NCI-H446 treated with DMSO at 0.1 percent for 48 hours (cell line): Measurements from ENCODE around the gene RBM6.

Experiments
- DNase-seq: peaks from one replicate; lab custom pipeline; 2025; lab: John Stamatoyannopoulos, UW

Gene RBM6

DNA sequence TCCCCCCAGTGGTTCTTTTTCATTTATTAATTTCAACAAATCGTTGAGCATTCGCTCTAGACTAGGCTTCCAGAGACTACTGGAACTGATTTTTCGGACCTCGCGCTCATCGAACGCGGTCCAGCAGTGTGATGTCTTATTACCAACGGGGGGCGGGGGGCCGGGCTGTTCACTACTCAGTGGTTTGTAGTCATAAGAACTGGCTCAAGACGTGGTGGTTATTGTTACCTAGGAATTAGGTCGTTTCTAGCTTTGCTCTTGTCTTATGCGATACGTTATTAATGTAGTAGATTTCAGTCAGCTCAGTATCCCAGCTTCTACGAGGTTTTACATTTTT lies 149.6 kb downstream of the RBM6 start:
- DNase-seq, result no peak

DNA sequence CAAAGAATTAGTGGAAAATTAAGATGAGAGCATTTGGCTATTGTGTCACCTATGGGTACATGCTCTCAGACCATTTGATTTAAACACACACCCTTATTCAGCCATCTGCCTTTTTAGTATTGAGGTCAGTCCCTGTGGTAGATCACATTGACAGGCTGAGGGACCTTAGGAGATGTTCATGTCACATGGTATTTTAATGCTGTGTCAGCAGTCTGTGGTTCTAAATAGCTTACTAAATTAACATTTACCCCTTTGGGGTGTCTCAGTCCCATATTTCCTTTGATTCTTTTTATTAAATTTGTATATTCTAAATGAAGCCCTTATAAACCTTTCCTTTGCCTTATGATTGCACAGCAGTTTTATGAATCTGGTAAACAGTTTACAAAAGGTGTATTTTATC lies 151.0 kb downstream of the RBM6 start:
- DNase-seq, result no peak

DNA sequence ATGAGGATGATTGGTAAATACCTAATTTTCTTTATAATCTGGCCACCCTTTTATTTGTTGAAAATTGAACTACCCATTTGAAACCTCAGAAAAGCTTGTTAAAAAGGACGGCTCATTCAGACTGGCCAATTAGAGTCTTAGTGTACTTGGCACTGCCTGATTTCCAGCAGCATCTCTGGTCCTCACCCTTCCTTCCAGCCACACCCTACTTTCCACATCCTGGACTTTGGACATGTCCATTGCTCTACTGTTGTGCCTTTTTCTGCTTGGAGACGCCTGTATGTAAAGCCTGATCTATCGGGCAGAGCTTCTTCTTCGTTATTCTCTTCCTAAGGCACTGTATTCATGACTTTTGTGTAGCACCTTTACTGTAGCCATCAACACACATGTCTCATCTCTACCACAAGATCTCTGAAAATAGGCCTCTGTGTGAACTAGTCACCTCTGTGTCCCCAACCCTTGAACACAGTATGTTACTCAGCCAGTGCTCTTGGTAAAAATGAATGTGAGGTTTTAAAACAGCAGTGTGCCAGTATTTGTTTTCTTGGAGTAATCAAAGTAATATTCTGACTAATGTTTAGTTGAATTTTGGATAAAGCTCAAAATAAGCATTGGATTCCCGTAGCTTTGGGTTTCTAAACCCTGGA lies 155.5 kb downstream of the RBM6 start:
- DNase-seq, result no peak

DNA sequence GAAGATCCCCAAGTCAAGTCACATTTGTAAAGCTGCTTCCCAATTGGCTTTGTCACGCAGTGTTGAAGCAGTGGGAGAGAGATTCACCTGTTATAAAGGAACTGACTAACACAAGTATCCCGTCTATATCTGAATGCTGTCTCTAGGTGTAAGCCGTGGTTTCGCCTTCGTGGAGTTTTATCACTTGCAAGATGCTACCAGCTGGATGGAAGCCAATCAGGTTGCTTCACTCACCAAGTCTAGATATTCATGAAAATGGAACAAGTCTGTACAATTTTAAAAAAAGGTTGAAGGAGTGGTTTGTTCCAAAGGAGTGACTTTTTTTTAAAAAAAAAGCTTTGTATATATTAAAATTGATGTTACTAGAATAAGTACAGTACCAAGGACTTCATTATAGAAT lies 160.4 kb downstream of the RBM6 start:
- DNase-seq, result no peak

DNA sequence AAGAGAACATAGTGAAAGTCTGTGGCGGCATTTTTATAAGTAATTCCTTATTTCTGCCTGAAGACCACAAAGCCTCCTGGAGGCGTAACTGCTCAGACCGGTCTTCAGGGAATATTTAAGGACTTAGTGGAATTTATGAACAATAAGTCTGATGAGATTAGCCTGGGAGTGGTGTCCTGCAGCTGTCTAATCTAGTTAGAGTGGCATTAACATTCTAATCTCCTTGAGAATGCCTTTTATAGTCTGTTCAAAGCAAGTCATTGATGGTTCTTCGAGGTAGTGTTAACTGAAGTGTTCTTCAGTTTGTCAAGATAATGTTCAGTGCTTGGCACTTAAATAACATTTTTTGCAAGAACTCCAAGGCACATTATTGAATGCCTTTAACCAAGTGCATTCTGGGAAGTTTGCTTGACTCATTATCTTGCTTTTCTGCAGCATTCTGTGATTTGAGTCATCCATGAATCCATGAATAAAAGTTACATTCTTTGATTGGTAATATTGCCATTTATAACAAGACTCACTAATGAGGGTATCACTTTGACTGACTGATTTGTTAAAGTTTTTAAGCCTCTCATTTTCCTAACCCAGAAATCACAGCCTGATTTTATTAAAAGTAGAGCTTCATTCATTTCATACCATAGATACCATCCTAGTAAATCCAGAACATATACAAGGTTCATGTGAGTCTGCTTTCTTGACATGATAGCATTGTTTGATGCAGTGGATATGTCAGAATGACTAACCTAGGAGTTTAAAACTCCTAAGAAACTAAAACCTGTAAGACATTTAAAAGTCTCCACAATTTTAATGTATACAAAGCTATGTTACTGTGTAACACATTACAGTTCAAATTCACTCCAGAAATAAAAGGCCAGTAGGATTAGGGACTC lies 161.3 kb downstream of the RBM6 start:
- DNase-seq, result no peak

DNA sequence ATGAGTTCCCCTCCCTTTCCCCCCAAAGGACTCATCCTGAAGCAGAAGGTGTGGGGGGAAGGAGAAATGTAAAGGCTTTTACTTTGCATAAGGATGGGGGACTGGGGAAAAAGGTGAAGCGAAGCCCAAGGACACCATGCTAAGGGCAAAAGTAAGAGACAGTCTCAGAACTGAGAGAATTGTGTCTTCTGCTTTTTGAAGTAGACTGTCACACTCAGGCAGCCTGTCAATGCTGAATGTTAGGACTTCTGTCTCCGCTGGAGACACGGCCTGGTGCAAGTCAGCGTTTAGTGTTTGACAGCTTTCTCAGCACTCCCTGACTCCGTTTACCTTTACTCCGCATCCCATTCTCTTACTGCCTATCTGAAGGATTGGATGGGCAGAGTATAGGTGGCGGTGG lies 162.6 kb downstream of the RBM6 start:
- no peak for DNase-seq

DNA sequence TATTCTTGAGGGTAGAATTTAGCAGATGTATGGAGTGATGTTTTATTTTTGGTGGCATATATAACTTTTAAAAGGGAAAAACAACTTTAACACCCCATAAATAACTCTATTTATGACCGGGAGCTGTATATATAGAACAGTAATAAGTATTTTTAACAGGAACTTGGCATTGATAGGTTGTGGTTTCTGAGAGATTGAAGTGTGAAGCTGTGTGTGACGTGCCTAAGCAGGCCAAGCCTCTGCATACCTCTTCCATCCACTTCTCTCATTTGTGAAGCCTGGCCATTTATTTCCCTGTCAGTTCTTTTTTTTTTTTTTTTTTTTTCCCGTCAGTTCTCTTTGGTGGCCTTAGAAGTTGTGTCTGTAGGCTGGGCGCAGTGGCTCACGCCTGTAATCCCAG lies 171.8 kb downstream of the RBM6 start:
- DNase-seq, result no peak

DNA sequence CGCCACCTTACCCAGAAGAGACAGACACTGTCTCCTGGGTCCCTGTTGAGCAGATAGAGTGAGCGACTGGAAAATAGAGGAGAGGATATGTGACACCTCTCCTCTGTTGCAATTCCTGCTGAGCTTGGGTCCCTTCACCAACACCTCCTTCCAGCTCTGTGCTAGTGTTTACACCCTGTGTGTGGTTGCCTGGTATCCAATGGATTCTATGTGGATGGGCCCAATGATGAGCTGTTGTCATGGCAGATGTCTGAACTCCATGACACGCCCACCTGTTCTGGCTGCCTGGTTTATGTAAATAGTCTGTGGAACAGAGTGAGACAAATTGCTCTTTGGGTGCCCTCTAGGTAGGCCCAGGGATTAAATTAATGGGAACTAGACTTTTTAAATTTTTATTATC lies 172.5 kb downstream of the RBM6 start:
- no peak for DNase-seq

DNA sequence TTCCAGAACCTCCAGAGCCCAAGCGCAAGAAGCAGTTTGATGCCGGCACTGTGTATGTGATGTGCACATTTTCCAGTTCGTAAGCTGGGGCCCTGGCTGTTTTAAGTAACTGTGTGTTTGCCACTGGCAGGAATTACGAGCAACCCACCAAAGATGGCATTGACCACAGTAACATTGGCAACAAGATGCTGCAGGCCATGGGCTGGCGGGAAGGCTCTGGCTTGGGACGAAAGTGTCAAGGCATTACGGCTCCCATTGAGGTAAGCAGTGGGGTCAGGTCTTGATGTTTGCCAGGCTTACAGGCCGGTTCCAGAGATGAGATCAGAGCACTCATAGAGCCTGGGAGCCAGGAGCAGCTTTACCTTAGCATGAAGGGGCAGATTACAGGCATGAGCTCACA lies 177.2 kb downstream of the RBM6 start:
- no peak for DNase-seq

DNA sequence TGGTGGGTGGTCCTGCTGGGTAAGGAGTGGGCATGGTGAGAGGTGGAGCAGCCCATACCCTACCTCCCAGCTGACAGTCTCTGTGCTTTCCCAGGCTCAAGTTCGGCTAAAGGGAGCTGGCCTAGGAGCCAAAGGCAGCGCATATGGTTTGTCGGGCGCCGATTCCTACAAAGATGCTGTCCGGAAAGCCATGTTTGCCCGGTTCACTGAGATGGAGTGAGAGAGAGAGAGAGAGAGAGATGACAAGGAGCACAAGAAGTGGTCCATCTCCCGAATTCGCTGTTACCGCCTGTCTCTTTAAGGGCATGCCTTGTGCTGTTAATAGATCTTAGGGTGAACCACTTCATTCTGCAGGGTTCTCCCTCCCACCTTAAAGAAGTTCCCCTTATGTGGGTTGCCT lies 178.3 kb downstream of the RBM6 start:
- DNase-seq, result no peak

DNA sequence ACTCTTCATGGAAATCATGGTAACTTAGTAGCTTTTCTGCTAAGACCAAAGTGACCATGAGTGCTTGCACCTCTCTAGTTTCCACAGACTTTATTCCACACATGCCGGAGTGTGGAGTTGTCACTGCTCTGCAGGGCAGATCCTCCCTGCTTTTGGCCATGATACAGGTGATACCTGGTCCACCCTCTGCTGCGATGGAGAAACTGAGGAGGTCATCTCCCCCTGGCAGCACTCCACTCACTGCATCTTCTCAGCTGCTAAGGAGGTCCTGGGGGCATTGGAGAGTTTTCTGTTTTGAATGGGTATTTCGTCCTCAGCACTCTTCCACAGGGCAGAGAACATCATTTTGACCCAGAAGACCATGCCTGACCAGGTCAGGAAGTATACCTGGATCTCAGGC lies 179.8 kb downstream of the RBM6 start:
- DNase-seq, result no peak

DNA sequence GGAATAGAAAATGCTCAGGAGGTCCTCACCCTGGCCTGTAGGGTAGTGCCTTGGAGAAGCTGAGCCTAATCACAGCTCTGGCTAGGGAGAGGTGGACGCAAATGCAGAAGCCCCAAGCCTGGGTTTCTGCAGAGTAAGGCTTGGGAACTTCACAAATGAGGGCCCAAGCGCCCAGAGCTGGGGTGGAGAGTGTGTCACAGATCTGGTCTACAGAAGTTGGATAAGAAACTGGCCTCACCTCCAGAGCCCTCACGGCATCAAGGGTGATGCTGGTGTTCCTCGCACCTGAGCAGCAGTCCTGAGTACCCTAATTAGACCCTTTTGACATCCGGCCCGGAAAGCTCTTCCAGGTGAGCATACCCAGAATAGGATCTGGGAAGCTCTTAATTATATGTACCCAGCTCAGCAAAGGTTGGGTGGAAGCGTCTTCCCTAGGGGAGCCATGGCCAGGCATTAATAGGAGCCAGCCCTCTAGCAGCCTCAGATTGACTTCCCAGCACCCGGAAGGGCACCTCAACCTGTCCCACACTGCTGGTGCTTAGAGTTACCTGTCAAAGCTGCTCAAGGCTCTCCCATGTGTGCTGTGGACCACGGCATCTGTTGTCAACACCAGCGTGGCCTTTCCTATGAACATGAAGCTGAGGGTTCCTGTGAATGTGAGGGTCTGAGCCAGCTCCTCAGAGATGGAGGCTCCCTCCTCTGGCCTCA lies 180.6 kb downstream of the RBM6 start:
- no peak for DNase-seq

DNA sequence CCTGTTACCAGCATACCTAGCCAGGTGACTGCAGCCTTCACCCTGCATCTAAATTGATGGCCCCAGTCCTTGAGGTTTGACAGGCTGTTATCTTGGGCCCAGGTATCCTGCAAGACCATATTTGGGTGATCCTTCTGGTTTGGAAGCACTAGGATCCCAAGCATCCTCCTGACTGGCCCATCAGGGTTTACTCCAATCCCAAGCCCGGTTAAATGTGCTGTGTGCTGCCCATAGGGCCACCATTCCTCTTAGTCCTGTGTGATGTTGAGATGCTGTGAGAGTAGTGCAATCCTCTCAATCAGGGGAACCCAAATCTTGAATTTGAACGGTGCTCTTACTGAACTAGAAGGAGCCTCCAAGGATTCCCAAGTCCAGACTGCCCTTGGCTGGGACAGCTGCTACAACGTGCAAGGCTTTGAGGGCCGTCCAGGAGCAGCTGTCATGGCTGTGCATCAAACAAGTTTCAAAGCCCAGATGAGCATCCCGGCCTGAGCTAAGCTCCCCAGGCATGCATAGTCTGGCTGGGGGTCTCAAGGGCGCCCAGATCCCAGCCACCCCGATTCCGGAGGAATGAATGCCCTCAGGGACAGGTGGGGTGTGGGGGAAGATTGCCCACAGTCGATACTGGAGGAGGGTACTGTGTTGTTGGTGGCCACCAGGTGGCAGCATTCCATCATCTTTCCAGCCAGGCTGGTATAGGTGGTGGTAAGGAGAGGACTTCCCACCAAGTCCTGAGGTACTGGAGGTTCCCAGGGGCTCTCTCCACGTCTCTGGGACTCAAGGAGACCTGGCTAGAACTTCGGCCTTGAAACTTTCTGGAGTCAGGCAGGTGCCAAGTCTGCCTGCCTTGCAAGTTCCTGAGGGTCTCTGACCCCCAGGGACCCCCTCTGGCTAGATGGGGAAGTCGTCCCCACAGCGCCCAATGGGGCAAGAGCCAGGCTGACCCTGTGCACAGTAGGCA lies 181.4 kb downstream of the RBM6 start:
- peak; percentile 32 for DNase-seq

DNA sequence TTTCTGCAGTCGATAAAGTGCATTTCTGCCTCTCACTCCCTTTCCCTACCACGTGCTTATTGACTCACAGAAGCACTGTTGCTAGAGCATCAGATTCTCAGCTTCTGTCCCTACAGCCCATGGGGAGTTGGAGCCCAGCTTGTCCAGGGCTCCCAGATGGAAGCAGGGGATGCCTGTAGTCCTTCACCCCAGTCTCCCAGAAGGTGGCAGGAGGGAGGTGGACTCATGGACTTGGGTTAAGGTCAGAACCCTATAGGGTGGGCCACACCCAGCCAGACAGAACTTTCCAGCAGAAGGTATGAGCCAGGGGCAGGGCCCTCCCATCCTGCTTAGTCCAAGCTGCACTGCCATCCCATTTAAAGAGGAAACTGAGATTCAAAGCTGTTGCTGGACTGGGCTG lies 182.1 kb downstream of the RBM6 start:
- DNase-seq, result no peak

DNA sequence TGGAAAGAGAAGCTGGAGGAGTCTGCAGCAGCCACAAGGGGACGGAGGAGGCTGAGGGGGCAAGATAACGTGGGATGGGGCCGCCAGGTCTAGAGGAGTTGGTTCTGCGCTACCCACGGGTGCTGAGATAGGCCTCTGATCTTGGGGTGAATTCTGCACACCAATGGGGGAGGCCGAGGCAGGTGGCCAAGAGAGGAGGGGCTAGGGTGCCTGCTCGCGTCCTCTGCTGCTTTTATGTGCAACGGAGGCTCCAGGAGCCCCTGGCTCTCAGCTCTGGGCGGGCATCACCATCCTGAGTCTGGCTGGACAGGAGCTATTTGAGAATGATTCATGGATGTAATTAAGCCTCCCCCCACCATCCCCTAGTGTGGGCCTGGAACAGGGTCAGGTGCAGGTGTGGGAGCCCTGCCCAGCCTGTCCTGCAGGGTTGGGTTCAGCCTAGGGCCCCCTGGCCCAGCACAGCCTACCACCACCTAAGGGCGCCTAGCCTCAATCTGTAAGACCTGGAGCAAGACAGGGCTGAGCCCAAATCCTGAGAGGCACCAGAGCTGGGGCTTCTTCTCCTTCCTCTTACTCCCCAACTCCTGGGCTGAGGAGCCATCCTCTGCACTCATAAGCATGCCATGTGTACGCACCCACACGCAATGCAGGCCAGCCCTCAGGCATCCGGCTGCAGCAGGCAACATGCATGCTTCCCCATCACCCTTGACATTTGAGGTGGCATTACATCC lies 182.9 kb downstream of the RBM6 start:
- no peak for DNase-seq

DNA sequence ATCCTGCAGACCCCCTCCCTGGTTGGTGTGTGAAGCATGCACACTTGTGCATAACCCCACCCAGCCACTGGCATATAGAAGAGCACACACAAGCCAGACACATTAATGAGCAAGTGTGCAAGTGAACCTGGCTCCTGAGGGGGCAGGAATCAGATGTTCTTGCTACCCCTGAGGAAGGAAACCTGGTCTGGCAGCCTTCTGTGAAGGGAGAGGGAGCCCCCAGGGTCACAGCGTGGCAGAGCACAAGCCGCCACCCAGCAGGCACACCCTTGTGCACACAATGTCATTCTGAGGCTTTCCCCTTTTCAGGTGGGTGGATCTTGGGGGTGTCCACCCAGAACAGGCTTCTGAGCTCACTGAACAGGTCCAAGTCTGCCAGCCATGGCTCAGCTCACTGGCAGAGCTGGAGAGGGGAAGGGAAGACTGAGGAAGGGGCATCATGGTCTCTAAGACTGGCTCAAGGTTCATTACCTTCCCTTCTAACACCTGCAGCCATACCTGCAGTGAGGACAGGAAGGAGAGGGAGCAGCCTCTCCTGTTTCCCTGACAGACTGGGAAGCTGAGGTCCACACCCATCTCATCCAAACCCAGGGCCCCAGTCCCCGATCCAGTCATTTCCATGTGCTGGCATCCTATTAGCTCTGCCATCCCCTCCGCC lies 183.6 kb downstream of the RBM6 start:
- DNase-seq, result no peak

DNA sequence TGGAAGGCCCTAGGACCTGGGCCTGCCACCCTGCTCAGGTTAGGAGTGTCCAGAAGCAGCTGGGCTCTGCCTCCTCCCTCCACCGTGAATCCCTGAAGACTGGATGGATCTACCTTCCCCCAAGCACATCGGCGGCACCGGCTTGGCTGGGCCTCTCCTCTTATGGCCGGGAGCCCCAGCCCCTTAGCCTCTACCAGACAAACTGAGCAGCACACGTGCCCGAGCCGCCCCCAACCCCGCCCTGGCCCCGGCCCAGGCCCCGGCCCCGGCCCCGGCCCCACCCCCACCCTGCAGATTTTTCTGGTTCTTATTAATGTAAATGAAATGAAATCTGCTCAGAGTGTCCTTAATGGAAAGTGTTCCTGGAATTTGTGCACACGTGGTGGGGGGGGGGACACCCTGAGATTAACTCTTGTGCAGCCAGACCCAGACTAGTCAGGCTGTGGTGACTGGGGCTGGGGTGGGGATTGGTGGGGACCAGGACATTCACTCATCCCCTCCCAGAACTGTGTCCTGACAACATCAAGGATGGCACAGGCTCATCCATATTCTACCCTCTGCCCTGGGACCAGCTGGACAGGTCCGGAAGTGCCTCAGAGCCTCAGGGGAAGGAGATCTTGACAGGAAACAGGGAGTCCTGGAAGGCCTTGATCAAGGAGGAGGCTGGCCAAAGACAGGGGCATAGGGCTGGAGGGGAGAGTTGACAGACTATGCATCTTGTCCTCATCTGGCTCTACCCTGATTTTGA lies 184.3 kb downstream of the RBM6 start:
- DNase-seq, result no peak

DNA sequence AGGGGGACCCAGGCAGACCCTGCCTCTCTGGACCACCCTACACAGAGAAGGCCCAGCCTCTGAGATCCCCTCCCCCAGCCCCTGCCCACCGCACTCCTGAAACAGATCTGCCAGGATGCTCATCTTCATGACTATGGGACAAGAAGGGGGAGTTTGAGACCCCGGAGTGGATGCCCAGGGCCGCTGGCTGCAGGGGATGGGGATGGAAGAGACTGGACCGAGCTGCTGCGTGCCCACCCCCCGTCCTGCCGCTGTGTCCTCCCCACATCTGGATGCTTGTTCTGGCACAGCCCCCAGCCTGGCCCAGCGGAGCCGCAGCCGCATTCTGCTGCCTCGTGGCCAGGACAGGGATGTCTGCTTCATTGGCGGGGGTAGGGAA lies 184.8 kb downstream of the RBM6 start:
- DNase-seq, result no peak

DNA sequence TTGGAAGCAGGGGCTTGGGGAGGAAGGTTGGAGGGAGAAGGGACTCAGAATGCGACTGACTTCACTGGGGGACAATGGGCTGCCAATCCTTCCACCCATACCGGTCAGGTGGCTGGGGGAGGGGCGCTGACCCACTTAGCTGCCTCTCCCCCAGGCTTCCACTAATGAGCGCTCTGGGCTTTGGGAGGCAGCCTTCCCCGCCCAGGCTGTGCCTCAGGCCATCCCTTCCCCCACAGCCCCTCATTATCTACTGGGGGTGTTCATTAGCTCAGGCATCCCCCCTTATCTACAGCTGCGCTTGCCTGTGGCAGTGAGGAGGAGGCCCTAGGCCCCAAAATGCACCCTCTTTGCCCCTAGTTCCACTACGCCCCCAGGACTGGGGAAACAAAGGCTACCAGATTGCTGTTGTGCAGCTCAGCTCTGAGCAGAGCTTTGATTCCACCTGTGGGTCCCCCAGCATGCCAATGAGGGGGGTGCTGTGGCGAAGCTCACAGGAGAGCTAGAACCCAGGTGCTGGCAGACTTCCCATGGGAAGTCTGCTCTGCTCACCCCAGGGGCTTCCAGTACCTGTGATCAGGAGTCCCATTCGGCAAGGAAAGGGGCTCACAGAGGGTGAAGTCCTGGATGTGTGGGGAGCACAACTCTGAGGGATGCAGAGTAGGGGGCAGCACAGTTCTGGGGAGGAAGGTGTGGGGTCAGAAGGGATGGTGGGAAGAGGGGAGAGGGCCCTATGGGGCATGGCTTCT lies 185.8 kb downstream of the RBM6 start:
- DNase-seq, result no peak
